AG10803 (cell line): ENCODE measurements around the gene CTNNA2.

Source experiments
- DNase-seq: peaks from one replicate; pipeline ENCODE4 v3.0.0; 2010; ENCODE audit warnings: low read depth
- H3K4me3 ChIP-seq: 2 replicates; pipeline ENCODE4 v1.5.1; 2011; ENCODE audit warnings: mild to moderate bottlenecking, low read length, control low read depth
- CTCF ChIP-seq: conservative IDR thresholded peaks from 2 replicates; pipeline ENCODE4 v1.5.1; 2011; ENCODE audit warnings: mild to moderate bottlenecking, low read length, control low read depth, inconsistent platforms

The CTNNA2 gene

GRCh38 chr2:80280598-80280997 lies 767.7 kb downstream of the CTNNA2 start:
- no peak for TF ChIP-seq CTCF
- H3K4me3 ChIP-seq, result no peak overlapping the region
- no peak for DNase-seq

GRCh38 chr2:80281049-80281448 lies 768.2 kb downstream of the CTNNA2 start:
- TF ChIP-seq CTCF, result no peak
- no peak overlapping the region for H3K4me3 ChIP-seq
- no peak for DNase-seq

GRCh38 chr2:80288576-80288975 lies 775.7 kb downstream of the CTNNA2 start:
- peak; percentile 41 for TF ChIP-seq CTCF
- no peak overlapping the region for H3K4me3 ChIP-seq
- DNase-seq, result peak; percentile 12

- no peak for TF ChIP-seq CTCF
- H3K4me3 ChIP-seq, result no peak overlapping the region
- DNase-seq, result no peak
Observed at GRCh38 chr2:80291656-80292055, 778.8 kb downstream of the CTNNA2 start.

GRCh38 chr2:80292474-80292873 lies 779.6 kb downstream of the CTNNA2 start:
- no peak overlapping the region for H3K4me3 ChIP-seq
- no peak for TF ChIP-seq CTCF
- DNase-seq, result no peak

GRCh38 chr2:80293039-80293438 lies 780.2 kb downstream of the CTNNA2 start:
- no peak overlapping the region for H3K4me3 ChIP-seq
- no peak for TF ChIP-seq CTCF
- no peak for DNase-seq

GRCh38 chr2:80298954-80299353 lies 786.1 kb downstream of the CTNNA2 start:
- no peak for TF ChIP-seq CTCF
- H3K4me3 ChIP-seq, result no peak overlapping the region
- no peak for DNase-seq
